ENCODE measurements around the gene ZNF280C. TPM values are rescaled to one million over a fixed set of nuclear protein-coding genes. Genes with fewer than 3 reads are reported as not detected.

The ZNF280C gene
- total and polyA plus RNA-seq, 2 of the 13 experiments (the other 11 are each of a cell fraction or from before 2014, with no cell fraction given), result 3.0 to 3.3 TPM

- TF ChIP-seq TFDP1 (CRISPR knock-in tag; IDR thresholded peaks at IDR 0.05; ENCODE audit: borderline replicate concordance), result peak; percentile 92
- peak; percentile 73; the same call in 1 of the 2 replicates for TF ChIP-seq SALL2 (CRISPR knock-in tag; IDR thresholded peaks at IDR 0.05)
- peak; percentile 51; the same call in 1 of the 2 replicates for TF ChIP-seq KDM2A (CRISPR knock-in tag; IDR thresholded peaks at IDR 0.05; ENCODE audit: borderline replicate concordance, low read depth)
- TF ChIP-seq ZSCAN5A (CRISPR knock-in tag; IDR thresholded peaks at IDR 0.05; ENCODE audit: borderline replicate concordance), result no peak
- no peak for TF ChIP-seq ZNF17 (CRISPR knock-in tag; IDR thresholded peaks at IDR 0.05)
- TF ChIP-seq RNF2 (conservative IDR thresholded peaks at IDR 0.05; ENCODE audit: low read depth), result peak; percentile 67; the same call in 1 of the 2 replicates
- no peak for TF ChIP-seq NR2C2 (CRISPR knock-in tag; IDR thresholded peaks at IDR 0.05; ENCODE audit: borderline replicate concordance)
- TF ChIP-seq EED (CRISPR knock-in tag; IDR thresholded peaks at IDR 0.05), result no peak
- peak; percentile 46 to 68; a peak in 3 of 4 replicates for TF ChIP-seq HMGXB4 (CRISPR knock-in tag; IDR thresholded peaks at IDR 0.05; ENCODE audit: borderline replicate concordance in 1 of 2, low read depth in 1 of 2)
- no peak for TF ChIP-seq ZFP36L2 (CRISPR knock-in tag; IDR thresholded peaks at IDR 0.05)
- peak; percentile 30; the same call in 1 of the 2 replicates for TF ChIP-seq ZNF501 (CRISPR knock-in tag; IDR thresholded peaks at IDR 0.05)
- TF ChIP-seq, protein P1, sequence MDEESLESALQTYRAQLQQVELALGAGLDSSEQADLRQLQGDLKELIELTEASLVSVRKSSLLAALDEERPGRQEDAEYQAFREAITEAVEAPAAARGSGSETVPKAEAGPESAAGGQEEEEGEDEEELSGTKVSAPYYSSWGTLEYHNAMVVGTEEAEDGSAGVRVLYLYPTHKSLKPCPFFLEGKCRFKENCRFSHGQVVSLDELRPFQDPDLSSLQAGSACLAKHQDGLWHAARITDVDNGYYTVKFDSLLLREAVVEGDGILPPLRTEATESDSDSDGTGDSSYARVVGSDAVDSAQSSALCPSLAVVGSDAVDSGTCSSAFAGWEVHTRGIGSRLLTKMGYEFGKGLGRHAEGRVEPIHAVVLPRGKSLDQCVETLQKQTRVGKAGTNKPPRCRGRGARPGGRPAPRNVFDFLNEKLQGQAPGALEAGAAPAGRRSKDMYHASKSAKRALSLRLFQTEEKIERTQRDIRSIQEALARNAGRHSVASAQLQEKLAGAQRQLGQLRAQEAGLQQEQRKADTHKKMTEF (CRISPR knock-in tag; IDR thresholded peaks at IDR 0.05), result peak; percentile 68
- TF ChIP-seq RELA (CRISPR knock-in tag; IDR thresholded peaks at IDR 0.05), result no peak
- TF ChIP-seq, protein P2, sequence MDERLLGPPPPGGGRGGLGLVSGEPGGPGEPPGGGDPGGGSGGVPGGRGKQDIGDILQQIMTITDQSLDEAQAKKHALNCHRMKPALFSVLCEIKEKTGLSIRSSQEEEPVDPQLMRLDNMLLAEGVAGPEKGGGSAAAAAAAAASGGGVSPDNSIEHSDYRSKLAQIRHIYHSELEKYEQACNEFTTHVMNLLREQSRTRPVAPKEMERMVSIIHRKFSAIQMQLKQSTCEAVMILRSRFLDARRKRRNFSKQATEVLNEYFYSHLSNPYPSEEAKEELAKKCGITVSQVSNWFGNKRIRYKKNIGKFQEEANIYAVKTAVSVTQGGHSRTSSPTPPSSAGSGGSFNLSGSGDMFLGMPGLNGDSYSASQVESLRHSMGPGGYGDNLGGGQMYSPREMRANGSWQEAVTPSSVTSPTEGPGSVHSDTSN (CRISPR knock-in tag; IDR thresholded peaks at IDR 0.05), result no peak
- TF ChIP-seq WIZ (CRISPR knock-in tag; IDR thresholded peaks at IDR 0.05), result no peak
- TF ChIP-seq KLF16 (CRISPR knock-in tag; IDR thresholded peaks at IDR 0.05), result peak in 1 of 2 experiments; percentile 59; a peak in 1 of 4 replicates
- TF ChIP-seq UBTF (CRISPR knock-in tag; IDR thresholded peaks at IDR 0.05), result peak; percentile 50; the same call in 1 of the 2 replicates
- no peak for TF ChIP-seq PRPF4 (IDR thresholded peaks at IDR 0.05; ENCODE audit: low read depth, low read length, poor library complexity, severe bottlenecking)
- TF ChIP-seq ZNF260 (CRISPR knock-in tag; IDR thresholded peaks at IDR 0.05; ENCODE audit: borderline replicate concordance, low read depth), result no peak
Observed at GRCh38 chrX:130268449-130269170, at the start of gene ZNF280C (continued).
